ENCODE data around the gene MMP25.

The MMP25 gene

GRCh38 chr16:3101841-3102470 lies 55.6 kb downstream of the MMP25 start:
- intact Hi-C loops (cut with micrococcal nuclease) = no loop called here
- H3K27me3 Mint-ChIP-seq = peaks cover 16% of the 10 kb centered on the region
- H3K27ac Mint-ChIP-seq = peak overlapping the region; percentile 54
- no peak overlapping the region for H3K4me3 Mint-ChIP-seq
- H3K36me3 Mint-ChIP-seq (ENCODE audit: low read depth) = no peaks in the 10 kb centered on the region
- peaks cover 57% of the 10 kb centered on the region for H3K4me1 Mint-ChIP-seq (ENCODE audit: low read depth)
- H3K9me3 Mint-ChIP-seq = no peaks in the 10 kb centered on the region

GRCh38 chr16:3106205-3106928 lies 60.0 kb downstream of the MMP25 start:
- no peaks in the 10 kb centered on the region for H3K36me3 Mint-ChIP-seq (ENCODE audit: low read depth)
- intact Hi-C loops (cut with micrococcal nuclease) = no loop called here
- H3K27me3 Mint-ChIP-seq = peaks cover 13% of the 10 kb centered on the region
- no peaks in the 10 kb centered on the region for H3K9me3 Mint-ChIP-seq
- H3K4me1 Mint-ChIP-seq (ENCODE audit: low read depth) = peaks cover 30% of the 10 kb centered on the region
- peak overlapping the region; percentile 79 for H3K27ac Mint-ChIP-seq
- H3K4me3 Mint-ChIP-seq = peak overlapping the region; percentile 82
